GM18498 (cell line): ENCODE measurements around the gene TRAPPC2L.

ENCODE experiments used
- ATAC-seq: cut with Tn5 transposase; IDR thresholded peaks from one replicate; pipeline ENCODE4 v1.9.1; 2021; ENCODE audit warnings: mild to moderate bottlenecking, moderate library complexity; ENCODE audit not compliant: unreplicated experiment

Gene TRAPPC2L

DNA sequence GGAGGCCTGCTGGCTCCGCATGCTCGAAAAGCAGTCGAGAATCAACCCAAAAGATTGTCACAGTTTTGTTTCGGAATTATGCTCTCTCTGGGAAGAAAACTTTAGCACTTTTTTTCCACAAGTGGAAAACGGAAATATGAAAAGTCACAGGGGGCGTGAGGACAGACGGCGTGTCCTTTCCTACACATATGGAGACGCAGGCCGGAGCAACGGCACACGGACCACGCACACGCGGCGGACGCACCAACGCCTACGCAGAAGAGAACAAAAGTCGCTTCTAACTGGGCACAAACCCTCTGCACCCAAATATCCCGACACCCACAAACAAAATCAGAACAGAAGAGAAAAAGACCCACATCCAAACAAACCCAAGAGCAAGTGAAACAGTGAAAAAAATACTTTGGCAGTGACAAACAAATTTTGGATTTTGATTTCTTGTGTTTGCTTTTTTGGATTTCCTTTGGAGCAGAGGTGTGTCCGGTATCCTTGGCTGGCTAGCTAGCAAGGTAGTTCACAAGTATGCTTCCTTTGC is 18.8 kb downstream of the TRAPPC2L start:
- no peak for ATAC-seq

GRCh38 chr16:88876942-88877526 is 20.1 kb downstream of the TRAPPC2L start:
- no peak for ATAC-seq

DNA sequence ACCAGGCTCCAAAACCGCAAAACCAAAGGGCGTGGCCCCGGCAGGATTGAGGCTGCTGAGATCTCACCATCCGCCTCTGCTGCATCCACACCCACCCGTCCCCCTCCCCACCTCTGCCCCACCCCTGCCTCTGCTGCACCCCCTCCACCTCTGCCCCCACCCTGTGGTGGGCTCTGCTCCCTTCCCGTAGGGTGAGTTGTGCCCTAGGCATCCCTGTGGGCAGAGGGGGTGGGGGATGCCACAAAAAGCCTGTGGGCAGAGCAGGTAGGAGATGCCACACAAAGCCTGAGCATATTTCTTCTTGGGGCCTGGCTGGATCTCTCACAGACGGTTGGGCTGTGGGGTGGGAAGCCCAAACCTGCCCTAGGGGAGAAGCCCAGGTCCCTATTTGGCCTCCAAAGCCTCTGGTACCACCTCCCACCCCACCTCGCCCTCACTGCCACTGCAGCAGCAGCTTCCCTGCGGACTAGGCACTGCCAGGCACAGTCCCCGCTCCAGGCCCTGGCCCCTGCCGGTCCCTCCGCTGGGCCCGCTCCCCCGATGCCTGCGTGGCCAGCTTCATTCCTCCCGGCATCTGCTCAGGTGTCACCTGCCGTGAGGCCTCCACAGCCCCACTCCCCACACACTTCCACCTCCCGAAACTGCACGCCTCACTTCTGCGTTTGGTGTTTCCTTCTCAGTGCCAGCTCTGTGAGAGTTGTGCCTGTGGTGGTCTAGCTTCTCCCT is 20.8 kb downstream of the TRAPPC2L start:
- no peak for ATAC-seq

DNA sequence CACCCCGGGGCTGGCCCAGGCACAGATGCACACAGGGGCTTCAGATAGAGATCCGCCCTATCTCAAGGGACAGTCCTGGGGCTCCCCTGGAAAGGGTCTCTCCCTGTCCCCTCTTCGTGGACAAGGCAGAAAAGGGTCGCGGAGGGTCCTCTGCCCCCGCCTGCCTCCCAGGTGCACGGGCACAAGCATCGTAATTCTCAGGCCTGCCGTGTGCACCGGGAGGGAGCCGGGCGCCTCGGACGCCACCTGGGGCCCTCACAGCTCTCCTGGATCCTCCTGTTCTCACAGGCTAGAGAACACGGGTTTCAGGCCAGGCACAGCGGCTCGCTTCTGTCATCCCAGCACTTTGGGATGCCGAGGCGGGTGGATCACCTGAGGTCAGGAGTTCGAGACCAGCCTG is 21.4 kb downstream of the TRAPPC2L start:
- no peak for ATAC-seq

DNA sequence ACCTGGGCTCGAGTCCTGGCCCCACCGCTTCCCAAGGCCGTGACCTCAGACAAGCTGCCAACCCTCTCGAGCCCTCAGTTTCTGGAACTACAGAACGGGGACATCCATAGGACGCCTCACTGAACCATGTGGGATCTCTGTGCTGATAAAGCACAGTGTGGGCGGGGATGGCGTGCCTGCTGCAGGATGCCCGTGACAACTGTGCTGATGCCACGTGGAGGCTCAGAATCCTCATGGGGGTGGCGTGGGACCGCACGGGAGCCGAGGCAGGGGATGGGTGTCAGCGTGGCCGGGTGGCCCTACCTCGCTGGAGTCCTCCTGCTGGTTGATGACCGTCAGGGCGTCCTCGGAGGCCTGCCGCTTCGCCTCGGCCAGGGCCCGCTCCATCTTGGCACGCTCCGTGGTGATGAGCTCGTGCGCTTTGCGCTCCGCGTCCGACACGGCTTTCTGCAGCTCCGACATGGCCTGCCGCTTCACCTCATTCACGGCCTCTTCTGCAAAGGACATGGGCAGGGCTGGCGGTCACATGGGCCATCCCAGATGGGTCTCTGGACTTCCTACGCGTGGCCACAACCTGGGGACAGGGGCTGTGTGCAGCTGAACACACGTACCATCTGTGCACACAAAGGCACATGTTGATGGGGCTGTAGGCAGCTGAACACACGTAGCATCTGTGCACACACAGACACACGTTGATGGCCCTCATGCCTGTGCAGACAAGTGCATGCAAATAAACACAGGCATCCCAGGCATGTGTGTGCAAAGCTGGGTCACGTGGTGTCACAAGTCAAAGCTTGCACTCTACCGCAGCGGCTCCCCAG is 22.2 kb downstream of the TRAPPC2L start:
- no peak for ATAC-seq

- ATAC-seq, result no peak
These were observed 22.8 kb downstream of the TRAPPC2L start for GRCh38 chr16:88879788-88880055.

GRCh38 chr16:88880226-88881006 is 23.5 kb downstream of the TRAPPC2L start:
- no peak for ATAC-seq

GRCh38 chr16:88881007-88881615 is 24.2 kb downstream of the TRAPPC2L start:
- no peak for ATAC-seq

GRCh38 chr16:88881675-88882357 is 24.9 kb downstream of the TRAPPC2L start:
- ATAC-seq, result no peak

GRCh38 chr16:88882358-88883030 is 25.6 kb downstream of the TRAPPC2L start:
- ATAC-seq, result no peak

DNA sequence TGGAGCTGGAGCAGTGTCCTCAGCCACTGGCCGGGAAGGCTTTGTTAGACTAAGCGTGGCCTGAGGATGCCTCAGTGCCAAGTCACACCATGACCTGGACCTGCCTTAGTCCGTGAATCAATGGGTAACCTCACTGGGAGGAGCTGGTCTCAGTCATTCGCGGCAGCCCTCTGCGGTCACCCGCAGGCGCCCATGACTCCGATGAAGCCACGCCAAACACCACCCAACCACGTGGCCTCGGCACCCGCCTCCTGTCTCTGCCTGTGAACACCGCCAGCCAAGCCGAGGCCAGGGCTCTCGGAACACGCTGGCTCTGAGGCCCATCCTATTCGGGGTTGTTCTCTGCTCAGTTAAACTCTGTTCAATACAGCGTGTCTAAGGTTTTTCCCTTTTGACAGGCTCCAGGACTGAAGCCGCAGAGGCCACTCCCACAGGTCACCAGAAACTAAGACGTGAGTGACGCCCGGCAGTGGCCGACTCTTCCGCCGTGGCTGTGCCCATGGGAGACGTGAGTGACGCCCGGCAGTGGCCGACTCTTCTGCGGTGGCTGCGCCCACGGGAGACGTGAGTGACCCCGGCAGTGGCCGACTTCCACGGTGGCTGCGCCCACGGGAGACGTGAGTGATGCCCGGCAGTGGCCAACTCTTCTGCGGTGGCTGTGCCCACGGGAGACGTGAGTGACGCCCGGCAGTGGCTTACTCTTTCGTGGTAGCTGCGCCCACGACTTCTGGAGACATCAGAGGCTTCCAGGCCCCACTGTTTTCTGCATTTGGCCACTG is 26.4 kb downstream of the TRAPPC2L start:
- no peak for ATAC-seq

DNA sequence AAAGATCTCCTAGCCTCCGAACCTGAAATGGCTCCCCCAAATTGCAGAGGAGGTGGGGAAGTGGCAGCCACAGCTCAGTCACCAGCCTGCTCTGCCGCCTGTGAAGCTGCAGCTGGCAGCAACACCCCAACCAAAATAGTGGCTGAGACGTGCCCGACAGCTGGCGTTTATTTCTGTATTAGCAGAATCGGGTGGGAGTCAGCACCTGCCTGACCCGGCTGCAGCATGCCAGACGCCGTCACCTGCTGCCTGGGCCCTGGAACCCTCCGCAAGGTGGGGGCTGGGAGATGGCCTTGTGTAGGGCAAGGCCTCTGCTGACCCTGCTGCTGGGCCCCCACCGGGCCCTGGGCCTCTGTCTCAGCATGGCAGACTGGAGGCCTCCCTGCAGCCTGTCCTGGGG is 27.0 kb downstream of the TRAPPC2L start:
- ATAC-seq, result no peak

- ATAC-seq, result no peak
These were observed 27.8 kb downstream of the TRAPPC2L start for GRCh38 chr16:88884569-88885271.

- ATAC-seq, result no peak
These were observed 28.9 kb downstream of the TRAPPC2L start for GRCh38 chr16:88885693-88886280.

DNA sequence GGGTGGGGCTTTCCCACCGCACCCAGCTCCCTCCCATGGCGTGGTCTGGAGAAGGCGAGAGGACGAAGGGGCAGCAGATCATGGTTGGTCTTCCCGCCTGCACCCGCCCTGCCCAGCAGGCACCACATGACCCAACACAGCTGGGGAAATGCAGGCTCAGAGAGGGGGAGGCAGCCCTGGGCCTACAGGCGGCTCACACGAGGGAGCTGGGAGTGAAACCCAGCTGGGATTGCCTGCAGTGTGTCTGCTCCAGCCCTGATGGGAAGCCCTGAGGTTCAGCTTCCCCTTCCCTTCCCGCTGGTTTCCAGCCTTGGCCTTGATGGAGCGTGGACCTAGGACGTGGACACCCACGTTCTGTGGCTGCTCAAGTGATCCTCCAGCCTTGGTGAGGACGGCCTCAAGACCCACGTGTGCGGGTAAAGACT is 29.5 kb downstream of the TRAPPC2L start:
- ATAC-seq, result no peak

GRCh38 chr16:88886845-88887521 is 30.1 kb downstream of the TRAPPC2L start:
- ATAC-seq, result no peak

GRCh38 chr16:88888057-88888456 is 31.1 kb downstream of the TRAPPC2L start:
- ATAC-seq, result no peak
